Loucy (cell line): Measurements from ENCODE around the gene MAP1S.

Experiments
- H2AFZ ChIP-seq: fragments of 200-600 bp; sonication (generic); 2 replicates; pipeline ENCODE4 v1.6.0; 2016; ENCODE audit warnings: antibody characterized with exemption, mild to moderate bottlenecking, low read length, moderate library complexity
- H3F3A ChIP-seq: fragments of 200-600 bp; 2 replicates; pipeline ENCODE4 v1.6.0; 2016; ENCODE audit warnings: antibody characterized with exemption, low read depth, mild to moderate bottlenecking
- H3K27me3 ChIP-seq: fragments of 200-600 bp; sonication (generic); 2 replicates; pipeline ENCODE4 v1.6.1; 2014; ENCODE audit warnings: low read length, mild to moderate bottlenecking; ENCODE audit not compliant: insufficient read depth, poor library complexity, severe bottlenecking
- H3K36me3 ChIP-seq: fragments of 200-600 bp; sonication (generic); 2 replicates; pipeline ENCODE4 v1.6.1; 2016; ENCODE audit warnings: low read length; ENCODE audit not compliant: insufficient read depth
- H3K4me1 ChIP-seq: fragments of 200-600 bp; sonication (generic); 2 replicates; pipeline ENCODE4 v1.5.1; 2014; ENCODE audit warnings: low read length, mild to moderate bottlenecking; ENCODE audit not compliant: insufficient read depth, poor library complexity, severe bottlenecking
- H3K4me2 ChIP-seq: fragments of 200-600 bp; sonication (generic); 2 replicates; pipeline ENCODE4 v1.6.0; 2014; ENCODE audit warnings: antibody characterized with exemption, low read length, low read depth, mild to moderate bottlenecking; ENCODE audit not compliant: poor library complexity, severe bottlenecking
- H3K4me3 ChIP-seq: fragments of 200-600 bp; sonication (generic); 2 replicates; pipeline ENCODE4 v1.5.1; 2014; ENCODE audit warnings: low read length, mild to moderate bottlenecking, mixed read lengths; ENCODE audit not compliant: poor library complexity, severe bottlenecking
- H3K79me2 ChIP-seq: fragments of 200-600 bp; sonication (generic); 2 replicates; pipeline ENCODE4 v1.6.1; 2014; ENCODE audit warnings: low read length; ENCODE audit not compliant: insufficient read depth
- H3K9ac ChIP-seq: fragments of 200-600 bp; sonication (generic); 2 replicates; pipeline ENCODE4 v1.6.0; 2014; ENCODE audit warnings: mild to moderate bottlenecking, low read depth, low read length, moderate library complexity; ENCODE audit not compliant: poor library complexity, severe bottlenecking
- H3K9me2 ChIP-seq: fragments of 200-600 bp; sonication (generic); replicated peaks from 2 replicates; pipeline ENCODE4 v1.6.1; 2016; ENCODE audit warnings: low read depth, low read length, mixed read lengths
- H3K9me3 ChIP-seq: fragments of 200-600 bp; sonication (generic); 2 replicates; pipeline ENCODE4 v1.6.1; 2014; ENCODE audit warnings: mild to moderate bottlenecking, antibody characterized with exemption, low read length, low read depth; ENCODE audit not compliant: insufficient read depth
- H4K20me1 ChIP-seq: fragments of 200-600 bp; sonication (generic); 2 replicates; pipeline ENCODE4 v1.6.0; 2014; ENCODE audit warnings: antibody characterized with exemption, low read length, mild to moderate bottlenecking; ENCODE audit not compliant: insufficient read depth, poor library complexity, severe bottlenecking
- EZH2phosphoT487 ChIP-seq: fragments of 200-600 bp; IDR thresholded peaks from 2 replicates; pipeline ENCODE4 v1.6.1; 2018; ENCODE audit warnings: antibody characterized with exemption, mild to moderate bottlenecking, moderate library complexity, borderline replicate concordance
- TF ChIP-seq, protein P1 (sequence below): fragments of 200-600 bp; sonication (generic); conservative IDR thresholded peaks from 2 replicates; pipeline ENCODE4 v1.5.1; 2014; ENCODE audit warnings: mild to moderate bottlenecking, antibody characterized with exemption, low read length

The MAP1S gene

GRCh38 chr19:17747205-17748098 lies 28.2 kb downstream of the MAP1S start:
- peaks cover 33% of the 10 kb centered on the region for H3K4me1 ChIP-seq
- peak overlapping the region; percentile 80 for H3K9ac ChIP-seq
- H3K36me3 ChIP-seq = no peaks in the 10 kb centered on the region
- H2AFZ ChIP-seq = peak overlapping the region; percentile 13; the same call in 1 of the 2 replicates
- TF ChIP-seq EZH2phosphoT487 = no peak
- TF ChIP-seq, protein P1, sequence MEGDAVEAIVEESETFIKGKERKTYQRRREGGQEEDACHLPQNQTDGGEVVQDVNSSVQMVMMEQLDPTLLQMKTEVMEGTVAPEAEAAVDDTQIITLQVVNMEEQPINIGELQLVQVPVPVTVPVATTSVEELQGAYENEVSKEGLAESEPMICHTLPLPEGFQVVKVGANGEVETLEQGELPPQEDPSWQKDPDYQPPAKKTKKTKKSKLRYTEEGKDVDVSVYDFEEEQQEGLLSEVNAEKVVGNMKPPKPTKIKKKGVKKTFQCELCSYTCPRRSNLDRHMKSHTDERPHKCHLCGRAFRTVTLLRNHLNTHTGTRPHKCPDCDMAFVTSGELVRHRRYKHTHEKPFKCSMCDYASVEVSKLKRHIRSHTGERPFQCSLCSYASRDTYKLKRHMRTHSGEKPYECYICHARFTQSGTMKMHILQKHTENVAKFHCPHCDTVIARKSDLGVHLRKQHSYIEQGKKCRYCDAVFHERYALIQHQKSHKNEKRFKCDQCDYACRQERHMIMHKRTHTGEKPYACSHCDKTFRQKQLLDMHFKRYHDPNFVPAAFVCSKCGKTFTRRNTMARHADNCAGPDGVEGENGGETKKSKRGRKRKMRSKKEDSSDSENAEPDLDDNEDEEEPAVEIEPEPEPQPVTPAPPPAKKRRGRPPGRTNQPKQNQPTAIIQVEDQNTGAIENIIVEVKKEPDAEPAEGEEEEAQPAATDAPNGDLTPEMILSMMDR = no peak
- no peaks in the 10 kb centered on the region for H3F3A ChIP-seq
- H3K9me2 ChIP-seq = no peaks in the 10 kb centered on the region
- peak overlapping the region; percentile 87 for H3K4me3 ChIP-seq
- no peaks in the 10 kb centered on the region for H3K9me3 ChIP-seq
- H4K20me1 ChIP-seq = no peaks in the 10 kb centered on the region
- peak overlapping the region; percentile 93 for H3K4me2 ChIP-seq
- peaks cover 45% of the 10 kb centered on the region for H3K79me2 ChIP-seq
- no peaks in the 10 kb centered on the region for H3K27me3 ChIP-seq

GRCh38 chr19:17748884-17749638 lies 29.8 kb downstream of the MAP1S start:
- no peak overlapping the region for H2AFZ ChIP-seq

DNA sequence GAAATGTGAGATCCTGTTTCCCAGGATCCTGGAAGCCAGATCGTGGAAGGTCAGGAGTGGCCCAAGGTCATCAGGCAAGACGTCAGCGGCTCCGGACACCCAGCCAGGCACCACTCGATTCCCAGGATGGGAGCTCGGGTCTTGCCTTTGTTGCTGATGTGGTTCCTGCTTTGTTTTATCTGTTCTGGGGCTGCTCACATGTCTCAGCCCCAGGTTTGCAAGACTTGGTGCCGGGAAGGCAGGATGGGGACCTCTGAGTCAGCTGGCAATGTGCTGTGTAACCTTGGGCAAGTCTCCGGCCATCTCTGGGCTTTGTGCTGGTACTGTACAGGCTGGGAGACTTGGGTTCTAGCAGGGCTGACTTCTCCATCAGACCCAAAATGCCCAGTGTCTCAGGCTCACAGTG lies 30.6 kb downstream of the MAP1S start:
- Histone ChIP-seq H3K36me3 (no peaks in the 10 kb centered on the region), H3K79me2 (peaks cover 55% of the 10 kb centered on the region), H3K4me3 (peak overlapping the region; percentile 83), H3K9ac (peak overlapping the region; percentile 83), H3F3A (no peaks in the 10 kb centered on the region), H3K4me1 (peaks cover 50% of the 10 kb centered on the region), H3K9me3 (no peaks in the 10 kb centered on the region), H4K20me1 (no peaks in the 10 kb centered on the region), H2AFZ (no peak overlapping the region), H3K27me3 (no peaks in the 10 kb centered on the region), H3K9me2 (no peaks in the 10 kb centered on the region), H3K4me2 (peak overlapping the region; percentile 93)
- TF ChIP-seq, protein P1 = no peak
- no peak for TF ChIP-seq EZH2phosphoT487

More at GRCh38 chr19:17748884-17749638, 29.8 kb downstream of the MAP1S start:
- Histone ChIP-seq H3F3A (no peaks in the 10 kb centered on the region), H3K9ac (peak overlapping the region; percentile 83), H3K79me2 (peaks cover 53% of the 10 kb centered on the region), H3K9me2 (no peaks in the 10 kb centered on the region), H3K4me2 (peak overlapping the region; percentile 93), H3K9me3 (no peaks in the 10 kb centered on the region), H3K4me1 (peaks cover 42% of the 10 kb centered on the region), H3K27me3 (no peaks in the 10 kb centered on the region), H3K36me3 (no peaks in the 10 kb centered on the region), H3K4me3 (peak overlapping the region; percentile 87), H4K20me1 (no peaks in the 10 kb centered on the region)
- TF ChIP-seq EZH2phosphoT487 = no peak
- TF ChIP-seq, protein P1 = no peak
